Measurements from ENCODE around the gene NNT. TPM values are rescaled to one million over a fixed set of nuclear protein-coding genes. Genes with fewer than 3 reads are reported as not detected.
"Not testable (repeated sequence)": the region's sequence is repeated elsewhere in the genome, so short reads cannot be mapped to it uniquely, and the experiment has no call there.

Gene NNT
- polyA plus RNA-seq, 3 donors, result 95.3 to 116 (median 107) TPM

DNA sequence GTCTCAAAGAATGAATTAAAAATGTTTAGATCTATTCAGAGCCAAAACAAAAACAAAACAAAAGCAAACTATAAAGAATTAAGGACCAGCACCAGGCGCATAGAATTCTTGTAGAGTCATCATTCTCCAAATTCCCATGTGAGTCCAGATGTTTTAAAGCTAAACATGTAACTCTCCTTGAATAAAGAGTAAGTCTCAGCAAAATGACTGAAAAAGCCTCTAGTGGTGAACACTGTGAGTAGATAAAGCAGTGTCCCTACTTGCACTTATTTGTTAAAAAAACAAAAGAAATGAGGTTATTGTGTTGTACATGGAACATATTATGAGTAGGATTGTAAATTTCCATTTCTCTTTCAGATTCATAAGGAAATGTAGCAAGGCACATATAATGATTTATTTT, 44.0 kb downstream of the NNT start:
- no peak for DNase-seq (ENCODE audit: extremely low read depth in 1 of 11, low read depth in 9 of 11, low spot score in 4 of 11)

DNA sequence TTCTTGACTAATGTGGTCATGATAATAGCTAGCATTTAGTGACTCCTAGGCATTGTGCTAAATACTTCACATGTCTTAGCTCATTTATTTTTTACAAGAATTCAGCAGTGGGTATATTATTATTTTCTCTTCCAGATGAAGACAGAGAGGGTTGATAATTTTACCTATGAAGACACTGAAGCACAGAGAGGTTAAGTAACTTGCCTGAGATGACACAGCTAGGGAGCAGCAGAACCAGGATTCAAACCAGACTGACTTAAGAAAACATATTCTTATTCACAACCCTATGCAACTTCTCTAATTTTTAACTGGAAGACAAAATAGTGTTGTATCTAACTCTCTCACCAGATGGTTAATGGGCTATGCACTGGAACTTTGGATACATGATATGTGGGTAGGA, 44.8 kb downstream of the NNT start:
- no peak for DNase-seq (ENCODE audit: extremely low read depth in 1 of 11, low read depth in 9 of 11, low spot score in 4 of 11)

DNA sequence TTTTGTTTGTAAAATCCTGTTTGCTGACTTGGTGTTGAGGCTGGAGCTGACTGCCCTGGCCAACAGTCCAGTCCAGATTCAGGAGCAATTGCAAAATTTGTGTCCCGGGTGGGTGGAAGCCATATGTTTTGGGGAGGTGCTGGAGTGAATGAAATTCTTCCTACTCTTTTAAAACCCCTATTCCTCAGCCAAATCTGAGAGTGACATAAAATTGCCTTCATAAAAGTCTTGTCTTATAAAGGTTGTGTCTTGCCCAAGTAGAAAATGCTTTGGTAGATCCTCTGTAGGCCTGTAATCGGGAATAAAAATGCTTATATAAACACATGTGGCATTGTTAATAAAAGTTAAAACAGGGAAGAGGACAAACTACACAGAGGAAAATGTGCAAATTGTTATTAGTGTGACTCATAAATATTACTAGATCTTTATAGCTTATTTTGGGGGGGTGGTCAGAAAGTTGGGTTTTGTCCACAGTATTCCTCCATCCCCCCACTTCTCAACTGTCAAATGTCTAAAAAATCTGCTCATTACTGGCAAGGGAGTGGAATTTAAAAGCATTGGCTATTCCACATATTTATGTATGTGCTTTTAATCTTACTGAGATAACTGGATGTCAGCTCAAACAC, 45.6 kb downstream of the NNT start:
- no peak for DNase-seq (ENCODE audit: extremely low read depth in 1 of 11, low read depth in 9 of 11, low spot score in 4 of 11)

DNA sequence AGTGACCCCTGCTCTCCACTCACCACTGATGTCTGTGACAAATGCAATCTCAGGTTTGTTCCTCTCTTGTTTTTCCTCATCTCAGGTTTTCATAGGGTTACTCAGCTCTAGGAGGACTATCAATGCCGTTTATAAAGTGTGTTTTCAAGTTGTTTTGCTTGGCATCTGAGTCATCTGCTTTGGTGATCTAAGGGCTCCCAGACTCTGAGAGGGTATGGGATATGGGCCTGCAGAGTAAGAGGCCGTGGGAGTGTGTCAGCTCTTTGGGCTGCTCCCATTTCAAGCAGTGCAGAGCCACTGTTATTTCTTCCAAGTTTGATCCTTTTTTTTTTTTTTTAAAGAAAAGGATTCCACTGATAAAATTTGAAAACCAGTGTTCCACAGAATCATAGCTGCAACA, 46.3 kb downstream of the NNT start:
- no peak for DNase-seq (ENCODE audit: extremely low read depth in 1 of 11, low read depth in 9 of 11, low spot score in 4 of 11)

DNA sequence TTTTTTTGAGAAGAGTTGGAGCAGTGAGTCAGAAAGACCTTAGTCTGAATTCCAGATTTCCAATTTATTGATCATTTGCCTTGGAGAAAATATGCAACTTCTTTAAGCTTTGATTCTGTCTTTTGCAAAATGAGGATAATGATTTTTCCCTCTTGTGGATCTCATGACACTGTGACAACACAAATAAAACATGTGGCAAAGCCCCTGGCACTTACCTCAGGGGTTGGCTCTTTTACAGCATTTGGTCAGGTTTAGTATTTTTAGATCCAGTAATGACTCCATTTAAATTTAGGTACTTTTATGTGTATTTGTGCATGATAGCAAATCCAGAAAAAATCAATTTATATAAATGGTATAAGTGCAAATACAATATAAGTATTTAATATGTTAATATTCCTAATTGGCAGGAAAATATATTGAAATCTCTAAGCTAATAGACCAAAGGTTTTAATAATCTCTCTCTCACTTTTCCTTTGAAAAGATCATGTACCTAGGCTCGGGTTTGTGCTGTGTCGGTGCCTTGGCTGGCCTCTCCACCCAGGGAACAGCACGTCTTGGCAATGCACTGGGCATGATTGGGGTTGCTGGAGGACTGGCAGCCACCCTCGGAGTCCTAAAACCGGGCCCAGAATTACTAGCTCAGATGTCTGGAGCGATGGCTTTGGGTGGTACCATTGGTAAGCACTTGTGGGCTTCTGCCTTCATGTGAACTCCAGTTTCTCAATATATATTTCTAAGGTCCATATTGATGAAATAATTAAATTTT, 49.7 kb downstream of the NNT start:
- no peak for DNase-seq (ENCODE audit: extremely low read depth in 1 of 11, low read depth in 9 of 11, low spot score in 4 of 11)

DNA sequence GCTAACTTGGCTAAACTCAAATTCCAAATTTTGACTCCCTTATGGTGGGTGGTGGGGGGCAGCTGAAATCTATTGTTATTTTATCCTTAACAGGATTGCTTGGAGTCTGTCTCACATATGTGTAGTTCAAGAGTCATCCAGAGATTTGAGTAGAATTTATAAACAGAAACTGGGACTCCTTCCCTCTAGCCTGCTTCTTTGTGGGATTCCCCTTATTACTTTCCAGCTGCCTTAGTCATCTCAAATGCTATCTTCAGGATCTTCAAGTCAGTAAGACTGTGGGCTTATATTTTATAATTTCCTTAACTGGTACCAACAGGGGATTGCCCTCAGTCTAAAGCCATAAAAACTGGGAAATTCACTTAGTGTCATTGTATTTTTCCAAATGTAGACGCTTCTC, 55.5 kb downstream of the NNT start:
- DNase-seq (ENCODE audit: extremely low read depth in 1 of 11, low read depth in 9 of 11, low spot score in 4 of 11), result no peak

DNA sequence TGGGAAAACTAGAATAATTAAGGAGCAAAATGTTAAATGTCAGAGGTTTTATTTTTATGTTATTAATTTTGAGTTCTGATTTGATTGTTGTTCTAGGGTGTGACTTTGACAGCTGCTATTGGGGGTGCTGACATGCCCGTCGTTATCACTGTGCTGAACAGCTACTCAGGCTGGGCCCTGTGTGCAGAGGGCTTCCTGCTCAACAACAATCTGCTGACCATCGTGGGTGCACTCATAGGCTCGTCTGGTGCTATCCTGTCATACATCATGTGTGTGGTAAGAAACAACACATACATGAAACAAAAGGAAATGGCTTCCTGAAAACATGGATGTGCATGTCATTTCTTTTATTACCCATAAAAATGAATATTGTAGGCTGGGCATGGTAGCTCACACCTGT, 56.1 kb downstream of the NNT start:
- no peak for DNase-seq (ENCODE audit: extremely low read depth in 1 of 11, low read depth in 9 of 11, low spot score in 4 of 11)

DNA sequence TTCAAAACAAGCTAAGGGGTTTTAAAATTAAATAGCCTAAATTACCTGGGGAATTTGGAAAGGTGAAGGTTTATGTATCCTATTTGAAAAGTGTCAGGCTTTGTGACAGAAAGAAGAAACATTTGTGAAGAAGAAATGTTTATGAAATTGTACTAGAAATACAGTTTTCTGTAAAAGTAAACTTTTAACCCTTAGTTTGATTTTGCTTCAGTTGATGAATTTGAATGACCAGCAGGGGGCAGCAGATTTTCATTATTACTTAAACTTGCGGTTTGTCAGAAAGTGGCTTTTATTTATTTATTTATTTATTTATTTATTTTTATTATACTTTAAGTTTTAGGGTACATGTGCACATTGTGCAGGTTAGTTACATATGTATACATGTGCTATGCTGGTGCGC, 58.1 kb downstream of the NNT start:
- peak in 4 of 11 donors; percentile 5 to 40 (median 28) for DNase-seq (ENCODE audit: extremely low read depth in 1 of 11, low read depth in 9 of 11, low spot score in 4 of 11)

DNA sequence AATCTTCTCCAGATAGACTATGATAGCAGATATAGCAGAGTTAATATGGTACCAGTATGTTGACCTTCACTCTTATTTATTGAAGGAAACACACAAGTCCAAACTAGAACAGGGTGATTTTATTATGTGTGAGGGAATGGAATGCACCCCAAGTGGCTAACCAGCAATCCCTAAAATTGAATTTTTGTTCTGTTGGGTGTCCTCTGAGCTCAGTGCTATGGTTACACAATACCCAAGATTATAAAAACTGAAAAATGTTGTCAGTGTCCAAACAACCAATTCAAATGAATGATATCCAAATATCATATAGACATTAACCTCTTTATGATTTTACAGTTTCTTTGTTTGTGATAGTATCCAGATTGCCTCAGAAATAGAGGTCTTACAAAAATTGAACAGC, 60.9 kb downstream of the NNT start:
- no peak for DNase-seq (ENCODE audit: extremely low read depth in 1 of 11, low read depth in 9 of 11, low spot score in 4 of 11)

DNA sequence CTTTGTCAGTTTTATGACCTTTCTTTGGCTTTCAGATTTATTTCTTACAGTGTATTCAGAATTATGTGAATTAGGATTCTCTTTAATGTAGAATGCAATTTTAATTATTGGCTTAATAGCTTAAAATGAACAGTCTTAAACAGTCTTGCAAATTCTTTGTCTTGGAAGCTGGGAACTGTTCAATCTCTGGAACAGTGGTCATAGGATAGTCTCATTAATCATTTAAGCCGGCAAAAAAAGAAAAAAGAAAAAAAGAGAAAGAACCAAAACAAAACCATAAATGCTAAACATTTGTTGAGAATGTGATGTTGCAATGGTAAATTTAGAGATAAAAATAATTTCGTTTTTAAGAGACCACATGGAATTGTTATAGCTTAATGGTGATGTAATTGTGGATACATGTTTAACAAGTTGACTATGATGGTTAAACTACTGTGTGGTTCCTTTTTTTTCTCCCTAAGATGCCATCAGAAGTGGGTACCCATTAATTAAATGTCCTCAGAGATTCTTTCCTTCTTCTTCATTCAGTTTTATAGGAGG, 61.6 kb downstream of the NNT start:
- DNase-seq (ENCODE audit: extremely low read depth in 1 of 11, low read depth in 9 of 11, low spot score in 4 of 11), result peak in 3 of 11 donors; percentile 7 to 15 (median 7)

DNA sequence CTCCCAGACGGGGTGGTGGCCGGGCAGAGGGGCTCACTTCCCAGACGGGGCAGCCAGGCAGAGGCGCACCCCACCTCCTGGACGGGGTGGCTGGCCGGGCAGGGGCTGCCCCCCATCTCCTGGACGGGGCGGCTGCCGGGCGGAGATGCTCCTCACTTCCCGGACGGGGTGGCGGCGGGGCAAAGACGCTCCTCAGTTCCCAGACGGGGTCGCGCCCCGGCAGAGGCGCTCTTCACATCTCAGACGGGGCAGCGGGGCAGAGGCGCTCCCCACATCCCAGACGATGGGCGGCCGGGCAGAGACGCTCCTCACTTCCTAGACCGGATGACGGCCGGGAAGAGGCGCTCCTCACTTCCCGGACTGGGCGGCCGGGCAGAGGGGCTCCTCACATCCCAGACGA, 62.8 kb downstream of the NNT start:
- not testable (repeated sequence) for DNase-seq (ENCODE audit: extremely low read depth in 1 of 11, low read depth in 9 of 11, low spot score in 4 of 11)

DNA sequence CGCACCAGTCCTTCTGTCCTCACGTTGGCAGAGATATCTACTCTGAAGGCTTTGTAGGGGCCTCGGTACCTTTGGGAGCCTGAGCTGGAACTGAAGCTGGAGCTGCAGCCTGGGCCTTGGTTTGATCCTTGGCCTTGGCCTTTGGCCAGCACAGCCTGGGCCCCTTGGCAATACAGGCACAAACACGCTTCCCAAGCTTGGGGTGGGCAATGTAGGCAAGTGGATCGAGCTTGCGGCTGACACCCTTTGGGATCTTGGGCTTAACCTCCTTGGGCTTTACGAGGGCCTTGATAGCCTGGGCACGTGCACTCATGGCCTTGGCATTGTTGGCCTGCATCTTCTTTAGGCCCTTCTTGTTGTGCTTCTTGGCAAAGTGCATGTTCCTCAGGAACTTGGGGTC, 63.7 kb downstream of the NNT start:
- not testable (repeated sequence) for DNase-seq (ENCODE audit: extremely low read depth in 1 of 11, low read depth in 9 of 11, low spot score in 4 of 11)

DNA sequence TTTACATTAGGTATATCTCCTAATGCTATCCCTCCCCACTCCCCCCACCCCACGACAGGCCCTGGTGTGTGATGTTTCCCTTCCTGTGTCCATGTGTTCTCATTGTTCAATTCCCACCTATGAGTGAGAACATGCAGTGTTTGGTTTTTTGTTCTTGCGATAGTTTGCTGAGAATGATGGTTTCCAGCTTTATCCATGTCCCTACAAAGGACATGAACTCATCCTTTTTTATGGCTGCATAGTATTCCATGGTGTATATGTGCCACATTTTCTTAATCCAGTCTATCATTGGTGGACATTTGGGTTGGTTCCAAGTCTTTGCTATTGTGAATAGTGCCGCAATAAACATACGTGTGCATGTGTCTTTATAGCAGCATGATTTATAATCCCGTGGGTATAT, 64.4 kb downstream of the NNT start:
- not testable (repeated sequence) for DNase-seq (ENCODE audit: extremely low read depth in 1 of 11, low read depth in 9 of 11, low spot score in 4 of 11)

DNA sequence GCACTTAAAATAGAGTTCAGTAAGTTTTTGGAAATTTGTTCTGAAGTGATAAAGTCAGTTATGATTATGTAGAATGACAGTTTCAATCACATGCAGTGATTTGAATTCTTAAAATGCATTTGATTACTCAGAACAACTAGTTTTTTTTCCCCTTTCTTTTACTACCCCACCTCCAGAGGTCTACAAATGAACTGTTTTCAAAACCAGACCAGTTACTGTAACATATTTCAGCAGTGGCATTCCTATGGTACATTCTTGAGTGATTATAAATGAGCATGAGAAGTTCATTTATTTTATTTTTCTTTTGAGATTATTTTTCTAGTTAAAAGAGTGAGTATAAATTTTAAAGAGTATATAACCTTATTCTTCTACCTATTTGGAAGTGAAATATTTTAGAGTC, 71.6 kb downstream of the NNT start:
- no peak for DNase-seq (ENCODE audit: extremely low read depth in 1 of 11, low read depth in 9 of 11, low spot score in 4 of 11)

DNA sequence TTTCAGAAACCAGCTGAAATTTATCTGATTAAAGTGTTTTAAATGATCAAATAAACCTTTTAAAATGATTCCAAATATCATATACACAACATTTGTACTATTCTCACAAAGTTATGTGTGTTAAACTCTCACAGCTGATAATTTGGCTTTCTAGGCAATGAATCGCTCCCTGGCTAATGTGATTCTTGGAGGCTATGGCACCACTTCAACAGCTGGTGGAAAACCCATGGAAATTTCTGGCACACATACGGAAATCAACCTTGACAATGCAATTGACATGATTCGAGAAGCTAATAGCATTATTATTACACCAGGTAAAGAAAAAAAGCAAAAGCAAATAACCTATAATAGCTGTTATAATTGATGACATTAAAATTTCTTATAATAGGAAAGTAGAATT, 72.4 kb downstream of the NNT start:
- no peak for DNase-seq (ENCODE audit: extremely low read depth in 1 of 11, low read depth in 9 of 11, low spot score in 4 of 11)

DNA sequence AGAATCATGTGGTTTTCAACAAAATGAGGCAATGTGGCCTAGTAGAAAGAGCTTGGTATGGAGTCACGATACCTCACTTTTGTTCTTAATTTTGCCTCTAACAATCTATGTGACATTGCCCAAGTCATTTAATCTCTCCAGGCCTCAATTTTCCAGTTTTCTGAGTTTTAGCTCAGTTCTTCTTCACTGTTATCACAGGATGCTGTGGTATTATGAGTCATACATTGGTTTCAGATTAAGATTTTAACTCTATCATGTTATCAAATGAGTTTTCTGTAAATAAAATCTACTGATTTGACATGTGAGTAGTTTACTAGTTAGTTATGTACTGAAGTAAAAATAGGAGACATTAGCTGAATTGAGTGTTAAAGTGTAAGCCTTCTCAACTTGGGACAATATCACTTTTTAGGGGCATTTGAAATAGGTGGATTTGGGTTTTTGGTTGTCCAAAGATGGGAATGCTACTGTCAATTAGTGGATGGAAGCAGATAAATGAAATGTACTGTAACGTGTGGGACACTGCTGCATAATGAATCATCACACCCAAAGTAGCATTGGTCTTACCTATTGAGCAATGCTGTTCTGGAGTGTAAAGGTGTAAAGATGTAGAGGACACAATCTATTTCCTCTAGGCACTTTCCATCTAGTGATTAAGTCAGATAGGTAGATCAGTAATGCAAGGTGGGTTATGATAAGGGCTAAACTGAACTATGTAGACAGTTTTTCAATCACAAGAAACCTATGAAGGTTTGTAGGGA, 73.3 kb downstream of the NNT start:
- no peak for DNase-seq (ENCODE audit: extremely low read depth in 1 of 11, low read depth in 9 of 11, low spot score in 4 of 11)

DNA sequence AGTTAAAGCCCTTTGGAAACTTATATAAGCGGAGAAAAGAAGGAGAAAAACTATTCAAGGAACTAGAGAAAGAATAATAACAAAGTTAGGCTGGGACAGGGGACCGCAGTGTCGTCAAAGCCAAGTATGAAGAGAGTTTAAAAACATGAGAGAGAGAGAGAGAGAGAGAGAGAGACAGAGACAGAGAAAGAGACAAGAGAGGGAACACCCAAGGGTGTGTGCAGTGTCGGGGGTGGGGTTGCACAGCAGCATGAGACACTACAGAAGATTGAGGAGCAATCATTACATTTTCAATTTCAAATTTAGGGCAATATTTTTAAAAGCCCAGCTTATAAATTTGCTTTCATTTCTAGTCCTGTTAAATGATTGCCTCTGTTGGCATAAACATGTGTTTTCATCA, 74.3 kb downstream of the NNT start:
- no peak for DNase-seq (ENCODE audit: extremely low read depth in 1 of 11, low read depth in 9 of 11, low spot score in 4 of 11)

DNA sequence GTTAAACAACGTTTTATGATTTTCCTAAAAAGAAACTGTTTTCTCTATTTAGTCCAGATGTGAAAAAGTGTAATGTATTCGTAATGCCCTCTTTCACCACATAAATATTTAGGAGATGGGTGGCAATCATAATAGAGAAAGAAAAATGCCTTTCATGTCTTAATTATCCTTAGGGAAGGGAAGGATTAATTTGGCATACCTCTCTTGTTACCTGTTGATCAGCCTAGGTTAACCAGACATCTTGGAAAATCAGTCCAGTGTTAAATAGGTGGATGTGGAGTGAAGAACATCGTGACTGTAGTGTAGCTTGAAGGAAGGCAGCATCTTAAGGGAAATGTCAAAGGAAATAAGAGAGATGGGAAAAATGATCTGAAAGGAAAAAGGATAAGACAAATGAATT, 76.2 kb downstream of the NNT start:
- no peak for DNase-seq (ENCODE audit: extremely low read depth in 1 of 11, low read depth in 9 of 11, low spot score in 4 of 11)

DNA sequence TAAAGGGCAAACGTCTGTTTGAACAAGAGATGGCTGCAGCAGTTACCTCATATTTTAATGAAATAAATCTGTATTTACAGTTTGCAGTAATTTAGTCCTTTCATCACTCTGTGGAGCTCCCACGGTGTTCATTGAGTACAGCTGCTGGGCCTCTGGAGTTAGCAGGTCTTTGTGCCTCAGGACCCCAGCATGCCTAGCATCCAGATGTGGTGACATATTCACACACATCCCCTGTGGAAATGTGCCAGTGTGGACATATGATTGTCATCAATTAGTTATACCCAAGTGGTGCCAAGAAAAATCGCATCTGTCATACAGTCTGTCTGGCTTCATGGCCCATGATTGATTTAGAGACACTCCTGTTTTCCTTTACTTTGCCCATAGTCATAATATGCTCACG, 77.3 kb downstream of the NNT start:
- DNase-seq (ENCODE audit: extremely low read depth in 1 of 11, low read depth in 9 of 11, low spot score in 4 of 11), result no peak

DNA sequence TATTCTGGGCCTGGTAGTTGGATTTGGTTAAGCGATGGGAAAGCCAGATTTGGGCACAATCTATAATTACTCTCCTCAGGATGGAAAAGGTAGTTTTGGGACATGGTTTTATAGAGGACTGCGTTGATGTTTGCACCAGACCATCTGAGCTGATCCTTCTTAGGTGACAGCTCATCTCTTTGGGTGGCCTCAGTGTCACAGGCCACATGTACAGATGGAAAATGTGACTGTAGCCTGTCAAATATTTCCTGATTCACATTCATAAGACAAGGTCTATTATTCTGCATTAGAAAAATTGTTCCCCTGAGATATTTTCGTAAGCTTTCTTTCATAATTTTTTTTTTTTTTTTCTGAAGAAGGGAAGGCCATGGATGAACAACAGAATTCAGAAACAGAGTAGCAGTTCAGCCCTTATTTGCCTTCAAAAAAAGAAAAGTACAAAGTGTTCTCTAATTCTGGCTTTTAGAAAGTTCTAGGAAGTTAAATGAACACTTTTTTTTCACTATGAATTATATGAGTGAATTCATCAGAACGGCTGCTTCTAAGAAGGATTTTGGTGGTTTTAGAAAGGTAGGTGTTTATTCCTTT, 81.0 kb downstream of the NNT start:
- DNase-seq (ENCODE audit: extremely low read depth in 1 of 11, low read depth in 9 of 11, low spot score in 4 of 11), result no peak

Measured in renal cortex interstitium (tissue), 11 donors.